Measurements from ENCODE around the gene ASAP2. TPM values are rescaled to one million over a fixed set of nuclear protein-coding genes. Genes with fewer than 3 reads are reported as not detected.

The ASAP2 gene
- total and polyA plus RNA-seq, 9 of the 15 experiments (the other 6 are each of a cell fraction or from before 2014, with no cell fraction given): 0.06 to 4.3 (median 3.1) TPM

DNA sequence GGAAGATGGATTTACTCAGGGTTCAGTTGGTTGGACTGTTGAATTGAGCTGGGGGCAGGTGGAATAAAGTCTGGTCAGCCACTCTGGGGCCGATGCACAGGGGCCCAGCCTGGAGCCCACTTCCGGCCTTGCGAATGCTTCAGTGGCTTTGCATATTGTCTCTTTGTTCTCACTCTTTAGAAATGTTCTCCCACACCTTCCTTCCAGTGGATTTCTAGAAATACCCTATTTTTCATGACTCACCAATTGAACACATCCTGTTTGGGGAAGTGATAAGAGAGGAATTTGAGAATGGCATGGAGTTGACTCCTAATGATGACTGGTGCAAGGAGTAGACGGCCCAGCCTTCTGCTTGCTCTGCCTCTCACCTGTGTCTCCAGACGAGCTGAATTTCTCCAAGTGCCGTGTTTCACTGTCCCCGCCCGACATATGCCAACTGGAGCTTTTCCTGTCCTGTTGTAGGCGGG, 28.1 kb downstream of the ASAP2 start (continued):
- no peak for TF ChIP-seq ZNF318 (IDR thresholded peaks at IDR 0.05; ENCODE audit: borderline replicate concordance in 1 of 2, low read depth in 1 of 2)
- TF ChIP-seq ELF4 (CRISPR knock-in tag; IDR thresholded peaks at IDR 0.05): no peak
- no peak for TF ChIP-seq SUPT5H (IDR thresholded peaks at IDR 0.05)
- TF ChIP-seq HMGN3 (IDR thresholded peaks at IDR 0.05; ENCODE audit: borderline replicate concordance, extremely low read depth, insufficient read length, low read depth, low read length): no peak
- TF ChIP-seq HMG20B (CRISPR knock-in tag; IDR thresholded peaks at IDR 0.05): no peak
- no peak for TF ChIP-seq ELF1 (tag; IDR thresholded peaks at IDR 0.05)
- TF ChIP-seq DMBX1 (CRISPR knock-in tag; IDR thresholded peaks at IDR 0.05; ENCODE audit: borderline replicate concordance): no peak
- TF ChIP-seq ZNF140 (CRISPR knock-in tag; IDR thresholded peaks at IDR 0.05): no peak
- TF ChIP-seq ATF1 (CRISPR knock-in tag; IDR thresholded peaks at IDR 0.05): no peak
- TF ChIP-seq ATF1 (tag; IDR thresholded peaks at IDR 0.05): peak; percentile 29; the same call in 1 of the 2 replicates
- no peak for TF ChIP-seq ZC3H4 (CRISPR knock-in tag; IDR thresholded peaks at IDR 0.05; ENCODE audit: borderline replicate concordance)
- TF ChIP-seq NFIC (IDR thresholded peaks at IDR 0.05): no peak
- no peak for TF ChIP-seq ZNF584 (CRISPR knock-in tag; IDR thresholded peaks at IDR 0.05; ENCODE audit: low read depth)
- TF ChIP-seq, protein P1, sequence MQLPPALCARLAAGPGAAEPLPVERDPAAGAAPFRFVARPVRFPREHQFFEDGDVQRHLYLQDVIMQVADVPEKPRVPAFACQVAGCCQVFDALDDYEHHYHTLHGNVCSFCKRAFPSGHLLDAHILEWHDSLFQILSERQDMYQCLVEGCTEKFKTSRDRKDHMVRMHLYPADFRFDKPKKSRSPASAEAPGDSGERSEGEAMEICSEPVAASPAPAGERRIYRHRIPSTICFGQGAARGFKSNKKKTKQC (CRISPR knock-in tag; IDR thresholded peaks at IDR 0.05): no peak
- TF ChIP-seq SFPQ (IDR thresholded peaks at IDR 0.05; ENCODE audit: low read depth, low read length): no peak
- TF ChIP-seq POLR2A (conservative IDR thresholded peaks at IDR 0.05): no peak
- TF ChIP-seq PKNOX1 (IDR thresholded peaks at IDR 0.05): no peak
